Measurements from ENCODE around the gene RAB17. TPM values are rescaled to one million over a fixed set of nuclear protein-coding genes. Genes with fewer than 3 reads are reported as not detected.

The RAB17 gene
- total RNA-seq, 1 experiment from 2014 or later: 86.3 TPM

DNA sequence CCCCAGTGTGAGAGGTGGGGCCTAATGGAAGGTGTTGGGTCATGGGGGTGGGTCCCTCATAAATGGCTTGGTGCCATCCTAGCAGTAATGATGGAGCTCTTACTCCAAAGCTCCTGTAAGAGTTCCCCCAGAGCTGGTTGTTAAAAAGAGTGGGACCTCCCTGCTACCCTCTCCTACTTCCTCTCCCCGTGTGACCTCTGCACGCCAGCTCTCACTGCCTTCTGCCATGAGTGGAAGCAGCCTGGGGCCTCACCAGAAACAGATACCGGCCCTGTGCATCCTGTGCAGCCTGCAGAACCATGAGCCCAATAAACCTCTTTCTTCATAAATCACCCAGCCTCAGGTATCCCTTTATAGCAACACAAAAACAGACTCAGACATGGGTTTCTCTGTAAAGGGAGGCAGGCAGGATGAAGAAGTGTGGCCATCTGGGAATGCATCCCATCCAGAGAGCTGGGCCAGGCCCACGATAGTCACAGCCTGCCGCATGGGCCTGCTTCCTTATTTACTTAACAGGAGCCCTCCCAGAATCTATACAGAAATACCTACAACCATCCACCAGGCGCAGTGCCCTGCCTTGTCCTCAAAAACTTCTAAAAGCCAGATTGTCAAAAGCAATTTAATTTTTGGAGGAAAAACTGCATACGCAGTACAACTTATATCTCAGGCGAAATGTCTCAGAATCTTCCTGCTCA, 16.7 kb downstream of the RAB17 start:
- H3F3A ChIP-seq (ENCODE audit: insufficient read depth, low read depth): peaks cover 6% of the 10 kb centered on the region; the same call in 1 of the 2 replicates
- intact Hi-C loops (cut with micrococcal nuclease; ENCODE audit: unreplicated experiment): no loop called here
- H3K9me3 ChIP-seq (ENCODE audit: insufficient read depth, low read depth): no peaks in the 10 kb centered on the region
- H3K4me1 ChIP-seq (replicated peaks; ENCODE audit: insufficient read depth): peaks cover 5% of the 10 kb centered on the region; the same call in 1 of the 2 replicates
- H3K4me2 ChIP-seq: no peak overlapping the region
- ChIA-PET CTCF (interaction anchor here (0.6 kb wide), 2 partner anchors 22 to 472 kb away, joined by 3 read pairs; no protein-coding TSS in a partner anchor), POLR2A (ENCODE audit: unreplicated experiment) (no interaction called here)
- no peak overlapping the region for H2AFZ ChIP-seq
- H3K27me3 ChIP-seq (ENCODE audit: insufficient read depth, low read depth): no peaks in the 10 kb centered on the region
- H3K27ac ChIP-seq: no peak overlapping the region
- no peak overlapping the region for H3K4me3 ChIP-seq
- no peaks in the 10 kb centered on the region for H3K9me2 ChIP-seq (ENCODE audit: insufficient read depth)
- no peak for TF ChIP-seq EZH2 (IDR thresholded peaks at IDR 0.05; ENCODE audit: low read depth)
- TF ChIP-seq, protein P1, sequence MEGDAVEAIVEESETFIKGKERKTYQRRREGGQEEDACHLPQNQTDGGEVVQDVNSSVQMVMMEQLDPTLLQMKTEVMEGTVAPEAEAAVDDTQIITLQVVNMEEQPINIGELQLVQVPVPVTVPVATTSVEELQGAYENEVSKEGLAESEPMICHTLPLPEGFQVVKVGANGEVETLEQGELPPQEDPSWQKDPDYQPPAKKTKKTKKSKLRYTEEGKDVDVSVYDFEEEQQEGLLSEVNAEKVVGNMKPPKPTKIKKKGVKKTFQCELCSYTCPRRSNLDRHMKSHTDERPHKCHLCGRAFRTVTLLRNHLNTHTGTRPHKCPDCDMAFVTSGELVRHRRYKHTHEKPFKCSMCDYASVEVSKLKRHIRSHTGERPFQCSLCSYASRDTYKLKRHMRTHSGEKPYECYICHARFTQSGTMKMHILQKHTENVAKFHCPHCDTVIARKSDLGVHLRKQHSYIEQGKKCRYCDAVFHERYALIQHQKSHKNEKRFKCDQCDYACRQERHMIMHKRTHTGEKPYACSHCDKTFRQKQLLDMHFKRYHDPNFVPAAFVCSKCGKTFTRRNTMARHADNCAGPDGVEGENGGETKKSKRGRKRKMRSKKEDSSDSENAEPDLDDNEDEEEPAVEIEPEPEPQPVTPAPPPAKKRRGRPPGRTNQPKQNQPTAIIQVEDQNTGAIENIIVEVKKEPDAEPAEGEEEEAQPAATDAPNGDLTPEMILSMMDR (conservative IDR thresholded peaks at IDR 0.05): no peak
- DNase-seq: no peak
- H4K20me1 ChIP-seq (ENCODE audit: insufficient read depth): no peaks in the 10 kb centered on the region
- no TSS peak for BruUV-seq (replicated peaks)
- H3K36me3 ChIP-seq (ENCODE audit: low read depth): no peaks in the 10 kb centered on the region
- no peaks in the 10 kb centered on the region for H3K79me2 ChIP-seq (ENCODE audit: low read depth)

DNA sequence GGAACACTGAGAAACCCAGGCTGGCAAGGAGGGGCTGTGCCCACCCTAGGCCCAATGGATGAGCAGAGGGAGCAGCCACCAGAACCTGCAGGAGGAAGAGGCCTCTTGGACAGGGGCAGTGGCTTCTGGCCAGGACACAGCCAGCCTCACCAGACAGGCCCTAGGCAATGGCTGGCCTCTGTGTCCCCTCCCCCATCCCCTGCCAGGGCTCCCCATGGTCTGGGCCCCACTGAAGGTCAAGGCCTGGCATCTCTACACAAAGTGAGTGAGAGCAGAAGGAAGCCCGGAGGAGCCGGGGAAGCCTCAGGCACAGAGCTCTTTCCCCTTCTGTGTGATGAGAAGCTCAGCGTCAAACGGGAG, 17.8 kb downstream of the RAB17 start:
- Histone ChIP-seq H3K4me1 (replicated peaks; ENCODE audit: insufficient read depth) (peaks cover 5% of the 10 kb centered on the region; the same call in 1 of the 2 replicates), H3K27ac (no peak overlapping the region), H2AFZ (no peak overlapping the region), H3K9me2 (ENCODE audit: insufficient read depth) (no peaks in the 10 kb centered on the region), H3K4me3 (no peak overlapping the region), H3F3A (ENCODE audit: insufficient read depth, low read depth) (peaks cover 6% of the 10 kb centered on the region; the same call in 1 of the 2 replicates), H3K9me3 (ENCODE audit: insufficient read depth, low read depth) (no peaks in the 10 kb centered on the region), H3K79me2 (ENCODE audit: low read depth) (no peaks in the 10 kb centered on the region), H3K27me3 (ENCODE audit: insufficient read depth, low read depth) (no peaks in the 10 kb centered on the region), H4K20me1 (ENCODE audit: insufficient read depth) (no peaks in the 10 kb centered on the region), H3K4me2 (no peak overlapping the region), H3K36me3 (ENCODE audit: low read depth) (no peaks in the 10 kb centered on the region)
- no peak for DNase-seq
- intact Hi-C loops (cut with micrococcal nuclease; ENCODE audit: unreplicated experiment): loop anchor here (1.0 kb wide), 7 partner anchors 60 to 479 kb away; no protein-coding TSS in a partner anchor
- POLR2A ChIA-PET (ENCODE audit: unreplicated experiment): interaction anchor here (0.6 kb wide), 1 partner anchor 56 kb away, joined by 4 read pairs; no protein-coding TSS in a partner anchor
- no TSS peak for BruUV-seq (replicated peaks)
- CTCF ChIA-PET: interaction anchor here (0.6 to 2.1 kb wide), 9 partner anchors 60 to 450 kb away, joined by 3 to 43 read pairs (median 5); no protein-coding TSS in a partner anchor
- TF ChIP-seq, protein P1 (conservative IDR thresholded peaks at IDR 0.05): no peak
- TF ChIP-seq EZH2 (IDR thresholded peaks at IDR 0.05; ENCODE audit: low read depth): no peak

DNA sequence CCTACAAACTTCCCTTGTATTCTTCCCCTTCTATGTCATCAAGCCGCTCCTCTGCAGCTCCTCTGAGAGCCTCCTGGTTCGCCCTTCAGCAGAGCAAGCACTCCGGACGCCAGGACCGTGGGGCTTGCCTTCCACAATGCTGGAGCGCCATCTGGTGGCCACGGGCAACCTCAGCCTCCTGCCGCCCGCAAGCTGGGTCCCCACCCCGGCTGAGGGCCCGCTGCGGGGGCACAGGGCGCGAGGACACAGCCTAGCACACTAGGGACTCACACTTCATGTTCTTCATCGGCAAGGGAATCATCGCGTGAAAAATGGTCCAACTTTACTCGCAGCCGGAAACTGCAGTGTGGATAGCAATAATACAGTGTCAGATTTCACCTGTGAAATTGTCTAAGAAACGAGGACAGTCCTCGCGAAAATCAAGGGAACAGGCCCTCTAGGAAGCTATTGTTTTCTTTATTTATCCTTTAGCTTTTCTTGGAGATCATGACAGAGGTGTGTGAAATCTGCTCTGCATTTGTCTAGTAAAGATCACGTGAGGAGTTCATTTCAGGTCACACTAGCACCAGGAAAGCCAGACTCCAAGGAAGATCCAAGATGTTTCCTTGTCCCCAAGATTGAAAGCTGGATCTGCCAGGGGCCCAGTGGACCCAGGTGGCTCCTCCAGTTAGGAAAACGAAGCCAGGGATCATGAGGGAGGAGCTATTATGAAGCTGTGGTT, 18.4 kb downstream of the RAB17 start:
- peak; percentile 81 to 94 for DNase-seq
- Histone ChIP-seq H3K9me3 (ENCODE audit: insufficient read depth, low read depth) (no peaks in the 10 kb centered on the region), H3K4me3 (no peak overlapping the region), H3K4me2 (peak overlapping the region; percentile 52), H3F3A (ENCODE audit: insufficient read depth, low read depth) (peaks cover 6% of the 10 kb centered on the region; the same call in 1 of the 2 replicates), H3K27me3 (ENCODE audit: insufficient read depth, low read depth) (no peaks in the 10 kb centered on the region), H2AFZ (no peak overlapping the region), H3K36me3 (ENCODE audit: low read depth) (no peaks in the 10 kb centered on the region), H4K20me1 (ENCODE audit: insufficient read depth) (no peaks in the 10 kb centered on the region), H3K79me2 (ENCODE audit: low read depth) (no peaks in the 10 kb centered on the region), H3K4me1 (replicated peaks; ENCODE audit: insufficient read depth) (peaks cover 5% of the 10 kb centered on the region; the same call in 1 of the 2 replicates), H3K27ac (no peak overlapping the region), H3K9me2 (ENCODE audit: insufficient read depth) (no peaks in the 10 kb centered on the region)
- intact Hi-C loops (cut with micrococcal nuclease; ENCODE audit: unreplicated experiment): loop anchor here (1.0 kb wide), 7 partner anchors 60 to 479 kb away; no protein-coding TSS in a partner anchor
- BruUV-seq (replicated peaks): no TSS peak
- ChIA-PET POLR2A (ENCODE audit: unreplicated experiment) (interaction anchor here (0.6 to 0.7 kb wide), 2 partner anchors 56 to 638 kb away, joined by 3 to 4 read pairs; no protein-coding TSS in a partner anchor), CTCF (interaction anchor here (0.6 to 2.1 kb wide), 23 partner anchors 17 to 510 kb away, joined by 3 to 43 read pairs (median 4); partner anchors contain the start of gene COPS8)
- no peak for TF ChIP-seq EZH2 (IDR thresholded peaks at IDR 0.05; ENCODE audit: low read depth)
- TF ChIP-seq, protein P1 (conservative IDR thresholded peaks at IDR 0.05): peak; percentile 100

Measured in PC-9 (cell line).